K562 (cell line): ENCODE measurements around the gene TRMT112. TPM values are rescaled to one million over a fixed set of nuclear protein-coding genes. Genes with fewer than 3 reads are reported as not detected.
A peak's percentile ranks its signal among the peaks of the same experiment; 100 is the strongest.

Experiments
- BDP1 ChIP-seq: IDR thresholded peaks from 3 replicates; pipeline ENCODE4 v1.6.1; 2011; ENCODE audit not compliant: insufficient read length, insufficient read depth
- BRCA1 ChIP-seq, 2 experiments: fragments of 450-650 bp in 1 of 2; sonication (generic) in 1 of 2; formaldehyde crosslinking in 1 of 2; IDR thresholded peaks; 2 replicates each; pipeline versions ENCODE4 v1.5.0 to v1.6.1; 2017 to 2020; ENCODE audit warnings: mild to moderate bottlenecking in 1 of 2, missing genetic modification reagents in 1 of 2
- CREM ChIP-seq: IDR thresholded peaks from 2 replicates; pipeline ENCODE4 v1.6.1; 2014; ENCODE audit warnings: antibody characterized with exemption, low read depth
- CSDE1 ChIP-seq, 2 experiments: fragments of 450-650 bp; IDR thresholded peaks; 2 replicates each; pipeline ENCODE4 v1.6.1; 2016; ENCODE audit warnings: mild to moderate bottlenecking in 1 of 2
- CTCF ChIP-seq, 3 experiments: IDR thresholded peaks in 2 of 3; conservative IDR thresholded peaks in 1 of 3; 2 replicates each; pipeline ENCODE4 v1.5.1; 2011 to 2012; ENCODE audit warnings: low read length in 3 of 3, mild to moderate bottlenecking in 3 of 3, control low read depth in 2 of 3, improper control_type of control experiment in 1 of 3, inconsistent platforms in 1 of 3, low read depth in 1 of 3, mixed read lengths in 1 of 3, moderate library complexity in 1 of 3; ENCODE audit not compliant: insufficient read depth in 2 of 3
- ESRRA ChIP-seq: fragments of 450-650 bp; IDR thresholded peaks from 2 replicates; pipeline ENCODE4 v1.6.1; 2014; ENCODE audit warnings: low read depth, mild to moderate bottlenecking, moderate library complexity, borderline replicate concordance
- ETS2 ChIP-seq: IDR thresholded peaks from 2 replicates; pipeline ENCODE4 v1.6.1; 2016; ENCODE audit warnings: borderline replicate concordance, missing genetic modification characterization, mild to moderate bottlenecking, moderate library complexity, missing compliant biosample characterization; ENCODE audit not compliant: poor library complexity, severe bottlenecking
- FOXJ3 ChIP-seq: sonication (generic); formaldehyde crosslinking; IDR thresholded peaks from 2 replicates; pipeline ENCODE4 v1.4.0; 2020; ENCODE audit warnings: mild to moderate bottlenecking, missing genetic modification reagents
- KDM5B ChIP-seq: fragments of 200-600 bp; sonication (generic); IDR thresholded peaks from 2 replicates; pipeline ENCODE4 v1.6.1; 2012; ENCODE audit warnings: low read depth, mild to moderate bottlenecking, moderate library complexity, low read length, control low read depth, inconsistent platforms; ENCODE audit not compliant: insufficient replicate concordance
- KLF6 ChIP-seq: fragments of 250-450 bp; sonication (Bioruptor Pico); IDR thresholded peaks from 2 replicates; pipeline ENCODE4 v1.4.0; 2020; ENCODE audit warnings: mild to moderate bottlenecking, moderate library complexity, borderline replicate concordance
- MYC ChIP-seq, 2 experiments: fragments of 250-450 bp in 1 of 2; sonication (Bioruptor Pico) in 1 of 2; IDR thresholded peaks; 2 replicates each; pipeline versions ENCODE4 v1.5.1 to v1.6.1; 2012 to 2021; ENCODE audit warnings: low read depth in 2 of 2, borderline replicate concordance in 1 of 2, improper control_type of control experiment in 1 of 2, low read length in 1 of 2, mild to moderate bottlenecking in 1 of 2, moderate library complexity in 1 of 2
- NRF1 ChIP-seq, 2 experiments: fragments of 450-650 bp; IDR thresholded peaks in 1 of 2; conservative IDR thresholded peaks in 1 of 2; 2 replicates each; pipeline ENCODE4 v1.6.1; 2014; ENCODE audit warnings: mild to moderate bottlenecking in 2 of 2
- RBM17 ChIP-seq: fragments of 200-400 bp; formaldehyde crosslinking; IDR thresholded peaks from 2 replicates; pipeline ENCODE4 v1.6.1; 2017; ENCODE audit warnings: low read depth, mild to moderate bottlenecking, low read length, borderline replicate concordance
- RFX7 ChIP-seq: fragments of 250-450 bp; sonication (Bioruptor Pico); IDR thresholded peaks from 2 replicates; pipeline ENCODE4 v1.5.1; 2021; ENCODE audit warnings: mild to moderate bottlenecking
- SREBF2 ChIP-seq: sonication (generic); formaldehyde crosslinking; IDR thresholded peaks from 2 replicates; pipeline ENCODE4 v1.4.0; 2020; ENCODE audit warnings: mild to moderate bottlenecking, missing genetic modification reagents
- SRSF1 ChIP-seq: fragments of 200-400 bp; formaldehyde crosslinking; IDR thresholded peaks from 2 replicates; pipeline ENCODE4 v1.6.1; 2017; ENCODE audit warnings: mild to moderate bottlenecking, low read depth, low read length, moderate library complexity
- TAF7 ChIP-seq: fragments of 450-650 bp; IDR thresholded peaks from 2 replicates; pipeline ENCODE4 v1.6.1; 2016; ENCODE audit warnings: missing genetic modification characterization, missing compliant biosample characterization
- TARDBP ChIP-seq: fragments of 450-650 bp; IDR thresholded peaks from 2 replicates; pipeline ENCODE4 v1.6.1; 2016
- ZNF197 ChIP-seq: fragments of 200-800 bp; sonication (Bioruptor generic); IDR thresholded peaks from 2 replicates; pipeline ENCODE4 v1.6.1; 2016; ENCODE audit warnings: low read depth, missing genetic modification characterization, missing compliant biosample characterization
- ZNF740 ChIP-seq, 3 experiments: fragments of 200-800 bp in 1 of 3; sonication (Bioruptor generic) in 1 of 3; sonication (generic) in 1 of 3; formaldehyde crosslinking in 1 of 3; IDR thresholded peaks; 2 replicates each; pipeline versions ENCODE4 v1.6.1 to v1.8.0; 2016 to 2022; ENCODE audit warnings: mild to moderate bottlenecking in 2 of 3, missing compliant biosample characterization in 2 of 3, missing genetic modification characterization in 2 of 3, missing genetic modification reagents in 1 of 3
- polyA plus RNA-seq, 8 experiments: library from polyadenylated mRNA; depleted of rRNA in 4 of 8; stranded (reverse) in 5 of 8; unstranded in 3 of 8; fragments of >200 nt; fragmentation: Nextera tagmentation in 2 of 8; fragmentation: Illumina TruSeq in 1 of 8; extraction: Ambion mirVana in 2 of 8; extraction: Trizol in 1 of 8; gene quantifications; 2 replicates each; pipeline versions ENCODE4 v1.2.1 to v1.2.3, GENCODE V29; 2011 to 2014; ENCODE audit warnings: inconsistent platforms in 1 of 8, missing spikeins in 1 of 8
- total RNA-seq, 7 experiments: library from RNA; depleted of rRNA in 6 of 7; stranded (reverse); fragments of >200 nt in 6 of 7; fragmentation: Illumina TruSeq in 2 of 7; extraction: Trizol in 2 of 7; gene quantifications; 2 replicates each; pipeline versions ENCODE4 v1.2.1 to v1.2.3, GENCODE V29; 2011 to 2021; ENCODE audit warnings: low replicate concordance in 1 of 7
- TF ChIP-seq, protein P1 (sequence below): sonication (generic); formaldehyde crosslinking; IDR thresholded peaks from 2 replicates; pipeline ENCODE4 v1.9.0; 2022; ENCODE audit warnings: mild to moderate bottlenecking, missing genetic modification reagents
- TF ChIP-seq, protein P2 (sequence below): fragments of 250-450 bp; sonication (Bioruptor Pico); IDR thresholded peaks from 2 replicates; pipeline ENCODE4 v1.5.0; 2021

Gene TRMT112
- total and polyA plus RNA-seq, 9 of the 15 experiments (the other 6 are each of a cell fraction or from before 2014, with no cell fraction given), result 162 to 444 (median 300) TPM

GRCh38 chr11:64341851-64342791, 24.8 kb upstream of the TRMT112 start (continued):
- no peak for TF ChIP-seq ZNF740 (CRISPR knock-in tag; IDR thresholded peaks at IDR 0.05)
- no peak for TF ChIP-seq ZNF740 (tag; IDR thresholded peaks at IDR 0.05)
- no peak for TF ChIP-seq FOXJ3 (CRISPR knock-in tag)
- no peak for TF ChIP-seq TAF7 (tag)
- no peak for TF ChIP-seq RFX7
- peak; percentile 69 for TF ChIP-seq MYC (IDR thresholded peaks at IDR 0.05; ENCODE audit: low read depth, low read length)
- TF ChIP-seq MYC (CRISPR knock-in tag; IDR thresholded peaks at IDR 0.05; ENCODE audit: borderline replicate concordance, low read depth), result no peak
- TF ChIP-seq NRF1 (conservative IDR thresholded peaks at IDR 0.05 in 1 of 2, IDR thresholded peaks at IDR 0.05 in 1 of 2), result peak; percentile 80 to 84
- peak; percentile 74 for TF ChIP-seq KDM5B
- TF ChIP-seq SREBF2 (CRISPR knock-in tag), result no peak
- TF ChIP-seq TARDBP, result no peak; the same call in 1 of the 2 replicates
- TF ChIP-seq BDP1, result no peak
- TF ChIP-seq ZNF197 (CRISPR knock-in tag), result no peak
- TF ChIP-seq, protein P1, sequence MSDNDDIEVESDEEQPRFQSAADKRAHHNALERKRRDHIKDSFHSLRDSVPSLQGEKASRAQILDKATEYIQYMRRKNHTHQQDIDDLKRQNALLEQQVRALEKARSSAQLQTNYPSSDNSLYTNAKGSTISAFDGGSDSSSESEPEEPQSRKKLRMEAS, result peak; percentile 83
- TF ChIP-seq, protein P2, sequence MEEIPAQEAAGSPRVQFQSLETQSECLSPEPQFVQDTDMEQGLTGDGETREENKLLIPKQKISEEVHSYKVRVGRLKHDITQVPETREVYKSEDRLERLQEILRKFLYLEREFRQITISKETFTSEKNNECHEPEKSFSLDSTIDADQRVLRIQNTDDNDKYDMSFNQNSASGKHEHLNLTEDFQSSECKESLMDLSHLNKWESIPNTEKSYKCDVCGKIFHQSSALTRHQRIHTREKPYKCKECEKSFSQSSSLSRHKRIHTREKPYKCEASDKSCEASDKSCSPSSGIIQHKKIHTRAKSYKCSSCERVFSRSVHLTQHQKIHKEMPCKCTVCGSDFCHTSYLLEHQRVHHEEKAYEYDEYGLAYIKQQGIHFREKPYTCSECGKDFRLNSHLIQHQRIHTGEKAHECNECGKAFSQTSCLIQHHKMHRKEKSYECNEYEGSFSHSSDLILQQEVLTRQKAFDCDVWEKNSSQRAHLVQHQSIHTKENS (CRISPR knock-in tag), result no peak
- TF ChIP-seq CREM, result no peak
- TF ChIP-seq ESRRA, result peak; percentile 66; the same call in 1 of the 2 replicates
- no peak for TF ChIP-seq RBM17
- TF ChIP-seq CTCF (IDR thresholded peaks at IDR 0.05 in 2 of 3, conservative IDR thresholded peaks at IDR 0.05 in 1 of 3; ENCODE audit: insufficient read depth in 2 of 3, low read depth in 1 of 3, low read length in 3 of 3), result peak; percentile 57 to 96 (median 75)
- TF ChIP-seq CSDE1 (IDR thresholded peaks at IDR 0.05), result no peak
- TF ChIP-seq SRSF1, result no peak
- TF ChIP-seq ETS2 (tag), result no peak
- no peak for TF ChIP-seq KLF6 (CRISPR knock-in tag)
- TF ChIP-seq BRCA1 (IDR thresholded peaks at IDR 0.05), result no peak
- no peak for TF ChIP-seq BRCA1 (CRISPR knock-in tag; IDR thresholded peaks at IDR 0.05)
